Lower leg skin (tissue), 3 donors: ENCODE results near the gene ECT2.

ENCODE experiments used
- POLR2A ChIP-seq, 2 donors: fragments of 450-650 bp; IDR thresholded peaks; one replicate each; pipeline ENCODE4 v1.6.1; 2016 to 2017; ENCODE audit warnings: antibody characterized with exemption in 2 of 2, mild to moderate bottlenecking in 1 of 2, moderate library complexity in 1 of 2
- TF ChIP-seq, protein P1 (sequence below), 3 donors: fragments of 450-650 bp; IDR thresholded peaks; one replicate each; pipeline ENCODE4 v1.5.1; 2016; ENCODE audit warnings: antibody characterized with exemption in 3 of 3, mild to moderate bottlenecking in 3 of 3, moderate library complexity in 2 of 3

DNA sequence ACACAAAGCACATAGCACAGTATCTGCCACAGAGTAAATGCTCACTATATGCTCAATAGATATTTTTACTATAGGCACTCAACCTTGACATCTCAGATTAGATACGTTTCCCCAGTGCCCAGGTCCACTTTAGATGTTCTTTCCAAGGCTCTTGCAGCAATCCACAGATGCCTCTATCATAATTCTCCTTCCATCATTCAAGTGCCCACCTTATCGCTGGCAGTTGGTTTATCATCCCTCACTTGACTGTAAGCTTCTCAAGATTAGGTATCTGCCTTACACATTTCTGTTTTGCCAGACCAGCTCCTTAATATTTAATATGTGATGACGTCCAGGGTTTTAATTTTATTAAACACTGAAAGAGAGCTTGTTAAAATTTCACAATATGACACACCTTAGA, 48.3 kb upstream of the ECT2 start:
- TF ChIP-seq, protein P1, sequence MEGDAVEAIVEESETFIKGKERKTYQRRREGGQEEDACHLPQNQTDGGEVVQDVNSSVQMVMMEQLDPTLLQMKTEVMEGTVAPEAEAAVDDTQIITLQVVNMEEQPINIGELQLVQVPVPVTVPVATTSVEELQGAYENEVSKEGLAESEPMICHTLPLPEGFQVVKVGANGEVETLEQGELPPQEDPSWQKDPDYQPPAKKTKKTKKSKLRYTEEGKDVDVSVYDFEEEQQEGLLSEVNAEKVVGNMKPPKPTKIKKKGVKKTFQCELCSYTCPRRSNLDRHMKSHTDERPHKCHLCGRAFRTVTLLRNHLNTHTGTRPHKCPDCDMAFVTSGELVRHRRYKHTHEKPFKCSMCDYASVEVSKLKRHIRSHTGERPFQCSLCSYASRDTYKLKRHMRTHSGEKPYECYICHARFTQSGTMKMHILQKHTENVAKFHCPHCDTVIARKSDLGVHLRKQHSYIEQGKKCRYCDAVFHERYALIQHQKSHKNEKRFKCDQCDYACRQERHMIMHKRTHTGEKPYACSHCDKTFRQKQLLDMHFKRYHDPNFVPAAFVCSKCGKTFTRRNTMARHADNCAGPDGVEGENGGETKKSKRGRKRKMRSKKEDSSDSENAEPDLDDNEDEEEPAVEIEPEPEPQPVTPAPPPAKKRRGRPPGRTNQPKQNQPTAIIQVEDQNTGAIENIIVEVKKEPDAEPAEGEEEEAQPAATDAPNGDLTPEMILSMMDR (IDR thresholded peaks at IDR 0.05): no peak
- no peak for TF ChIP-seq POLR2A (IDR thresholded peaks at IDR 0.05)
